Brain microvascular endothelial cell (primary cell): Measurements from ENCODE around the gene TMEM132D.

Experiments
- DNase-seq: peaks from one replicate; pipeline ENCODE4 v3.0.0-alpha.2; 2020
- H3K27ac ChIP-seq: fragments of 250-450 bp; sonication (Bioruptor Pico); 2 replicates; pipeline ENCODE4 v1.5.1; 2020; ENCODE audit warnings: mild to moderate bottlenecking, moderate library complexity
- H3K27me3 ChIP-seq: fragments of 250-450 bp; sonication (Bioruptor Pico); replicated peaks from 2 replicates; pipeline ENCODE4 v1.5.1; 2020; ENCODE audit warnings: mild to moderate bottlenecking
- H3K36me3 ChIP-seq: fragments of 250-450 bp; sonication (Bioruptor Pico); replicated peaks from 2 replicates; pipeline ENCODE4 v1.5.1; 2020; ENCODE audit warnings: mild to moderate bottlenecking
- H3K4me3 ChIP-seq: 2 replicates; pipeline ENCODE4 v1.5.1; 2011; ENCODE audit warnings: low read depth, mild to moderate bottlenecking, control low read depth, low read length, moderate library complexity
- in situ Hi-C: cut with HindIII; loops from 2 replicates; pipeline ENCODE4 v1.10.0; 2017; ENCODE audit warnings: low sequenced_read_pairs, low pct_ligation_motif_present
- TF ChIP-seq, protein P1 (sequence below): IDR thresholded peaks from 2 replicates; pipeline ENCODE4 v1.5.1; 2011; ENCODE audit warnings: low read depth, mild to moderate bottlenecking, moderate library complexity, low read length, control low read depth, inconsistent platforms; ENCODE audit errors: missing control alignments

The TMEM132D gene

DNA sequence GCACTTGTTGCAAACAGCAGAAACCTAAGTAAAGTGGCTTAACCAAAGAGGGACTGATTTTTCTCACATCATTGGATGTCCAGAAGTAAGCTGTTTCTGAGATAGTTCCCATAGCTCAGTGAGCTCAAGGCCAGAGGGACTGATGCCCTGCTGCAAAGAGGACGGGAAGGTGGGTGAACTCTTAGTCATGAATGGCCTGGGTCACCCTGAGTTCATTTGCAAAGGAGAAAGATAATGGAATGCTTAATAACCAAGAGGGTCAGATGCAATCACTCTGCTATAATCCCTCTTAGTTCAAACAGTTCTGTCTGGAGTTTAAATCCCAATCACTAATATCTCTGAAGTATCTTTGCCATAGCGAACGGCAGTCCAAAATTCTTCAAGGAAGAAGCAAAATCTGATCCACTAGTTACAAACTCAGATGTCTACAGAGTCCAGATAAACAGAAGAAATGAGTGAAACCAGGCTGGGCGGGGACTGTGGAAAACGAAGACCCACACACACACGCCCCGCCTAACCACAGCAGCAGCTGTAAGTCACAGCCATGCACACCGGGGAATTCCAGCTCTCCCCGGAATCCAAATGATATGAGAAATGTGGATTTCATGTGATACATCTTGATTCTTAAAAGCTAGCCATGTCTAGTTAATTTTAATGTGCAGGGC is 289.5 kb downstream of the TMEM132D start:
- no peaks in the 10 kb centered on the region for H3K27me3 ChIP-seq
- no peak overlapping the region for H3K4me3 ChIP-seq
- no peaks in the 10 kb centered on the region for H3K36me3 ChIP-seq
- in situ Hi-C loops: no loop called here
- TF ChIP-seq, protein P1, sequence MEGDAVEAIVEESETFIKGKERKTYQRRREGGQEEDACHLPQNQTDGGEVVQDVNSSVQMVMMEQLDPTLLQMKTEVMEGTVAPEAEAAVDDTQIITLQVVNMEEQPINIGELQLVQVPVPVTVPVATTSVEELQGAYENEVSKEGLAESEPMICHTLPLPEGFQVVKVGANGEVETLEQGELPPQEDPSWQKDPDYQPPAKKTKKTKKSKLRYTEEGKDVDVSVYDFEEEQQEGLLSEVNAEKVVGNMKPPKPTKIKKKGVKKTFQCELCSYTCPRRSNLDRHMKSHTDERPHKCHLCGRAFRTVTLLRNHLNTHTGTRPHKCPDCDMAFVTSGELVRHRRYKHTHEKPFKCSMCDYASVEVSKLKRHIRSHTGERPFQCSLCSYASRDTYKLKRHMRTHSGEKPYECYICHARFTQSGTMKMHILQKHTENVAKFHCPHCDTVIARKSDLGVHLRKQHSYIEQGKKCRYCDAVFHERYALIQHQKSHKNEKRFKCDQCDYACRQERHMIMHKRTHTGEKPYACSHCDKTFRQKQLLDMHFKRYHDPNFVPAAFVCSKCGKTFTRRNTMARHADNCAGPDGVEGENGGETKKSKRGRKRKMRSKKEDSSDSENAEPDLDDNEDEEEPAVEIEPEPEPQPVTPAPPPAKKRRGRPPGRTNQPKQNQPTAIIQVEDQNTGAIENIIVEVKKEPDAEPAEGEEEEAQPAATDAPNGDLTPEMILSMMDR: no peak
- H3K27ac ChIP-seq: peak overlapping the region; percentile 93
- peak; percentile 88 for DNase-seq

DNA sequence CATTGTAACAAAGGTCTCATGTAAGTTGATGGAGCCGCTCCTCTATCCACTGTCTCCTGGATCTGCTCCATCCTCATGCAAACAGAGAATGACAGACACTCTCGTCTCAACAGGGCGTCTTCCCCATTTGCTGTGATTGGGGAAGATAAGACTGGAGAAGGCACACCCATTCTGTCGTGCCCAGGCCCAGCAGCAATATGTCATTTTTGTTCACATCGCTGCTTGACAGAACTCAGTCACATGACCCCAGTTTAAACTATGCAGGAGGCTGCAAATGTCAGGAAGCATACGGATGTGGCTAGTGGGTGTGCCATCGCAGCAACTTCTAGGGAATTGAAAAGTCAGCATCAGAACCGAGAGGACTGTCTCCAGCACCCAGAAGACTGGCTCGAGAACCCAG is 290.5 kb downstream of the TMEM132D start:
- Histone ChIP-seq H3K27ac (no peak overlapping the region), H3K4me3 (no peak overlapping the region), H3K27me3 (no peaks in the 10 kb centered on the region), H3K36me3 (no peaks in the 10 kb centered on the region)
- DNase-seq: no peak
- TF ChIP-seq, protein P1: no peak
- in situ Hi-C loops: no loop called here

DNA sequence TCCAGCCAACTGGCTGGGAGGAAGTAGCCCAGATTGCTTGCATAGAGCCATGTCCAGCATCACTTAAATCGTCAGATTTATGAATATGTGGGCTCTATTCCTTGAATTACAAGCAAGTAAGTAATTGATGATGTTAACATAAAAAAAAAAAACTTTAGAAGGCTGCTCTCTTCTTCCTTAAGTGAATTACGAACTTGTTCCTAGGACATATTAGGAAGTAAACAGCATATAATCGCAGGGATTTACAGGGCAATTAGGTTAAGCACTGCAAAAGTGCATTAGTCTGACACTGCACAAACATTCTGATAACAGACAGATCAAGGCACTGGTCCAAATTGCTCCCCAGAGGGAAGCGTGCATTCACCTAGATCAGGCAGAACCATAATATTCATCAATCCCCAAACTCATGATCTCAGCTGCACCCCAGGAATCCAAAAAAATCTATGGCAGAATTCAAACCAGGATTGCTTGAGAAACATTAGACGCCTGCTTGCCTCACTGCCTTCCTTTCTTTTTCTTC is 293.2 kb downstream of the TMEM132D start:
- in situ Hi-C loops: no loop called here
- H3K4me3 ChIP-seq: no peak overlapping the region
- DNase-seq: no peak
- no peaks in the 10 kb centered on the region for H3K36me3 ChIP-seq
- no peaks in the 10 kb centered on the region for H3K27me3 ChIP-seq
- TF ChIP-seq, protein P1: no peak
- no peak overlapping the region for H3K27ac ChIP-seq

DNA sequence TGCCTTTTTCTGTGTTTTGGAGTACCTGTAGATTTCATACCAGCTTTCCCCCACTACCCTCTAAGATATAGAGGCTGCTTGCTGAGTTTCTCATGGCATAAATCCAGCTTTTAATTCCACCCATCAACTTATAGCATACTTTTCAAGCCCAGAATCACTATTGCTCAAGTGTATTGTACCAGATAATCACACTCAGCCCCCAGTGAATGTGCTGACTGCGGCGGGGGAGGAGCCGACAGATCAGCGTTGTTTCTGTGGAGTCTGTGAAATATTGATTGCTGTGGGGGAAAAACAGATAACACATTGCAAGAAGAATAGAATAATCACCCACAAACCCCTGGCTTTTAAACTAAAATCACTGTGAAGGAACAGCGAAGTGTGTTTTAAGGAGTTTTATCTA is 296.1 kb downstream of the TMEM132D start:
- H3K27ac ChIP-seq: peak overlapping the region; percentile 84
- H3K36me3 ChIP-seq: no peaks in the 10 kb centered on the region
- peak; percentile 50 for DNase-seq
- H3K27me3 ChIP-seq: no peaks in the 10 kb centered on the region
- in situ Hi-C loops: no loop called here
- TF ChIP-seq, protein P1: no peak
- H3K4me3 ChIP-seq: no peak overlapping the region

DNA sequence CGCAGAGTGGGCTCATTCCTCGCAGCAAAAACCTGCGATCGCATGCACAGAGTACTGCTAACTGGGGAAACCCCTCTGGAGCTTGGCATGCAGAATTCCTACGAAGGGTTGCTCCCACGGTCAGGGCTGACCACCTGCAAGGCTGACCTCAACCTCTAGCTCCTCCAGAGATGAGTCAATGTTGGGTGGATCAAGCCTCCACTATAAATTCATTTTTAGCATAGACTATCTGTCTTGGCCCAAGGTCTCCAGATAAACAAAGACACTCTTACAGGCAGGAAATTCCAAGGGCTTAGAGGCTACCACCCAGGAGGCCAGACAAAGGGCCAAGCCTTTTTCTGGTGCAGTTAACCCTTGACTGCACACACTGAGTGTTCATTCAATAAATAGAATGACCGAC is 296.5 kb downstream of the TMEM132D start:
- Histone ChIP-seq H3K27me3 (no peaks in the 10 kb centered on the region), H3K27ac (peak overlapping the region; percentile 84), H3K36me3 (no peaks in the 10 kb centered on the region), H3K4me3 (no peak overlapping the region)
- TF ChIP-seq, protein P1: no peak
- peak; percentile 92 for DNase-seq
- in situ Hi-C loops: no loop called here

DNA sequence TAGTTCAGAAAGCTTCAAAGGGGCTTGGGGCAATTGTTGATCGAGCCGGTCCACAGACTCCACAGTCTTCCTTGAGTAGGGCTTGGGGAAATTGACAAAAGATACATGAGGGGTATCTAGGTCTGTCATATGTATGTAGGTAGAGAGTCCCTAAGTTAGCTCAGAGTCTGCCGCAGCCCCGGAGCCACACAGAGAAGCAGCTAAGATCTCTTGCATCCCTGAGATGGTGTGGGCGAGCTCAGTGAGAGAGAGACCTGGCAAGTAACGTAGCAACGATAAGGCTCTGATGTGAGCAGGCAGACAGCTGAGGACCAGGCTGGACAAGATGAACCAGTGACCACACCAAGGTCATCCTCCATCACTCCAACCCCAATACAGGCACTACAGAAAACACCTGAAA is 297.6 kb downstream of the TMEM132D start:
- Histone ChIP-seq H3K36me3 (no peaks in the 10 kb centered on the region), H3K27me3 (no peaks in the 10 kb centered on the region), H3K4me3 (no peak overlapping the region), H3K27ac (peak overlapping the region; percentile 26)
- in situ Hi-C loops: no loop called here
- TF ChIP-seq, protein P1: no peak
- DNase-seq: no peak
